Measurements from ENCODE around the gene ZFR2.

Gene ZFR2

GRCh38 chr19:3781603-3782002 is 87.2 kb downstream of the ZFR2 start:
- H3K18ac ChIP-seq (ENCODE audit: low read depth in 1 of 2, low read length in 2 of 2) = no peak overlapping the region
- peaks cover 19 to 24% of the 10 kb centered on the region in 2 experiments for H3K27me3 ChIP-seq (ENCODE audit: control insufficient read depth in 1 of 2, insufficient read depth in 1 of 2, low read length in 2 of 2)
- peaks cover 10% of the 10 kb centered on the region for H3K4me1 ChIP-seq (ENCODE audit: control insufficient read depth, insufficient read depth, low read depth, low read length)
- no peak overlapping the region for H3K4me2 ChIP-seq (ENCODE audit: low read length, poor library complexity, severe bottlenecking)
- H2AFZ ChIP-seq (ENCODE audit: low read depth, low read length) = no peak overlapping the region
- no peak overlapping the region for H4K91ac ChIP-seq (ENCODE audit: low read length)
- no peak overlapping the region for H2BK5ac ChIP-seq (ENCODE audit: low read depth, low read length, poor library complexity, severe bottlenecking)
- no peak overlapping the region for H2BK120ac ChIP-seq (ENCODE audit: low read depth, low read length)
- no peak overlapping the region for H3K4ac ChIP-seq (ENCODE audit: low read depth in 1 of 2, low read length in 2 of 2)
- no peak for DNase-seq
- H3K23ac ChIP-seq (ENCODE audit: low read length in 2 of 2) = no peak overlapping the region
- WGBS = 86% methylated on average over 2 of the region's 2 CpGs
- H2AK5ac ChIP-seq (ENCODE audit: low read length, severe bottlenecking) = no peak overlapping the region
- H2BK12ac ChIP-seq (ENCODE audit: low read length in 2 of 2) = no peak overlapping the region
- no peaks in the 10 kb centered on the region for H3K79me1 ChIP-seq (replicated peaks; ENCODE audit: low read length, poor library complexity, severe bottlenecking)
- no peak overlapping the region for H3K27ac ChIP-seq (ENCODE audit: low read length, poor library complexity, severe bottlenecking)
- no peaks in the 10 kb centered on the region for H3K36me3 ChIP-seq (ENCODE audit: control insufficient read depth in 1 of 2, insufficient read depth in 2 of 2, low read depth in 1 of 2, low read length in 2 of 2)
- H3K4me3 ChIP-seq (ENCODE audit: insufficient read depth in 1 of 2, low read depth in 1 of 2, low read length in 2 of 2) = no peak overlapping the region
- H2BK15ac ChIP-seq (ENCODE audit: low read depth, poor library complexity, severe bottlenecking) = no peak overlapping the region
- H3K9me3 ChIP-seq (ENCODE audit: control insufficient read depth, low read length) = peaks cover 20% of the 10 kb centered on the region
- H3K9ac ChIP-seq (ENCODE audit: low read length) = no peak overlapping the region
- no peak overlapping the region for H4K8ac ChIP-seq (ENCODE audit: low read length)
- H3K14ac ChIP-seq (ENCODE audit: low read length in 2 of 2) = no peak overlapping the region

GRCh38 chr19:3780786-3781304 is 88.0 kb downstream of the ZFR2 start:
- no peak for DNase-seq
- no peak overlapping the region for H4K91ac ChIP-seq (ENCODE audit: low read length)
- H3K27ac ChIP-seq (ENCODE audit: low read length, poor library complexity, severe bottlenecking) = no peak overlapping the region
- no peak overlapping the region for H3K9ac ChIP-seq (ENCODE audit: low read length)
- no peak overlapping the region for H2AK5ac ChIP-seq (ENCODE audit: low read length, severe bottlenecking)
- no peak overlapping the region for H2BK120ac ChIP-seq (ENCODE audit: low read depth, low read length)
- H2AFZ ChIP-seq (ENCODE audit: low read depth, low read length) = no peak overlapping the region
- no peaks in the 10 kb centered on the region for H3K36me3 ChIP-seq (ENCODE audit: control insufficient read depth in 1 of 2, insufficient read depth in 2 of 2, low read depth in 1 of 2, low read length in 2 of 2)
- H3K23ac ChIP-seq (ENCODE audit: low read length in 2 of 2) = no peak overlapping the region
- H4K8ac ChIP-seq (ENCODE audit: low read length) = no peak overlapping the region
- H3K79me1 ChIP-seq (replicated peaks; ENCODE audit: low read length, poor library complexity, severe bottlenecking) = no peaks in the 10 kb centered on the region
- no peak overlapping the region for H3K4ac ChIP-seq (ENCODE audit: low read depth in 1 of 2, low read length in 2 of 2)
- H3K27me3 ChIP-seq (ENCODE audit: control insufficient read depth in 1 of 2, insufficient read depth in 1 of 2, low read length in 2 of 2) = peaks cover 16 to 22% of the 10 kb centered on the region in 2 experiments
- no peak overlapping the region for H3K4me3 ChIP-seq (ENCODE audit: insufficient read depth in 1 of 2, low read depth in 1 of 2, low read length in 2 of 2)
- H3K4me2 ChIP-seq (ENCODE audit: low read length, poor library complexity, severe bottlenecking) = no peak overlapping the region
- H3K14ac ChIP-seq (ENCODE audit: low read length in 2 of 2) = no peak overlapping the region
- no peak overlapping the region for H2BK15ac ChIP-seq (ENCODE audit: low read depth, poor library complexity, severe bottlenecking)
- peaks cover 7% of the 10 kb centered on the region for H3K4me1 ChIP-seq (ENCODE audit: control insufficient read depth, insufficient read depth, low read depth, low read length)
- no peak overlapping the region for H3K18ac ChIP-seq (ENCODE audit: low read depth in 1 of 2, low read length in 2 of 2)
- peaks cover 20% of the 10 kb centered on the region for H3K9me3 ChIP-seq (ENCODE audit: control insufficient read depth, low read length)
- no peak overlapping the region for H2BK5ac ChIP-seq (ENCODE audit: low read depth, low read length, poor library complexity, severe bottlenecking)
- 93% methylated on average over 9 of the region's 9 CpGs for WGBS
- H2BK12ac ChIP-seq (ENCODE audit: low read length in 2 of 2) = no peak overlapping the region

GRCh38 chr19:3778899-3779723 is 89.7 kb downstream of the ZFR2 start:
- Histone ChIP-seq H3K9me3 (ENCODE audit: control insufficient read depth, low read length) (peaks cover 20% of the 10 kb centered on the region), H3K18ac (ENCODE audit: low read depth in 1 of 2, low read length in 2 of 2) (no peak overlapping the region), H4K91ac (ENCODE audit: low read length) (no peak overlapping the region), H3K14ac (ENCODE audit: low read length in 2 of 2) (no peak overlapping the region), H3K27me3 (ENCODE audit: control insufficient read depth in 1 of 2, insufficient read depth in 1 of 2, low read length in 2 of 2) (peaks cover 3 to 13% of the 10 kb centered on the region in 2 experiments), H2AFZ (ENCODE audit: low read depth, low read length) (no peak overlapping the region), H2BK5ac (ENCODE audit: low read depth, low read length, poor library complexity, severe bottlenecking) (no peak overlapping the region), H3K4me2 (ENCODE audit: low read length, poor library complexity, severe bottlenecking) (no peak overlapping the region), H3K23ac (ENCODE audit: low read length in 2 of 2) (no peak overlapping the region), H3K4ac (ENCODE audit: low read depth in 1 of 2, low read length in 2 of 2) (no peak overlapping the region), H3K36me3 (ENCODE audit: control insufficient read depth in 1 of 2, insufficient read depth in 2 of 2, low read depth in 1 of 2, low read length in 2 of 2) (no peaks in the 10 kb centered on the region), H3K4me3 (ENCODE audit: insufficient read depth in 1 of 2, low read depth in 1 of 2, low read length in 2 of 2) (no peak overlapping the region), H2AK5ac (ENCODE audit: low read length, severe bottlenecking) (no peak overlapping the region), H3K9ac (ENCODE audit: low read length) (no peak overlapping the region), H3K79me1 (replicated peaks; ENCODE audit: low read length, poor library complexity, severe bottlenecking) (no peaks in the 10 kb centered on the region), H2BK12ac (ENCODE audit: low read length in 2 of 2) (no peak overlapping the region), H2BK15ac (ENCODE audit: low read depth, poor library complexity, severe bottlenecking) (no peak overlapping the region), H3K27ac (ENCODE audit: low read length, poor library complexity, severe bottlenecking) (no peak overlapping the region), H4K8ac (ENCODE audit: low read length) (no peak overlapping the region), H2BK120ac (ENCODE audit: low read depth, low read length) (no peak overlapping the region), H3K4me1 (ENCODE audit: control insufficient read depth, insufficient read depth, low read depth, low read length) (no peaks in the 10 kb centered on the region)
- no peak for DNase-seq
- WGBS = 81% methylated on average over 38 of the region's 44 CpGs

GRCh38 chr19:3778104-3778867 is 90.6 kb downstream of the ZFR2 start:
- Histone ChIP-seq H2BK5ac (ENCODE audit: low read depth, low read length, poor library complexity, severe bottlenecking) (no peak overlapping the region), H3K4me3 (ENCODE audit: insufficient read depth in 1 of 2, low read depth in 1 of 2, low read length in 2 of 2) (no peak overlapping the region), H3K36me3 (ENCODE audit: control insufficient read depth in 1 of 2, insufficient read depth in 2 of 2, low read depth in 1 of 2, low read length in 2 of 2) (no peaks in the 10 kb centered on the region), H3K79me1 (replicated peaks; ENCODE audit: low read length, poor library complexity, severe bottlenecking) (no peaks in the 10 kb centered on the region), H3K4me2 (ENCODE audit: low read length, poor library complexity, severe bottlenecking) (no peak overlapping the region), H3K23ac (ENCODE audit: low read length in 2 of 2) (no peak overlapping the region), H3K9me3 (ENCODE audit: control insufficient read depth, low read length) (peaks cover 20% of the 10 kb centered on the region), H3K9ac (ENCODE audit: low read length) (no peak overlapping the region), H4K8ac (ENCODE audit: low read length) (no peak overlapping the region), H2BK15ac (ENCODE audit: low read depth, poor library complexity, severe bottlenecking) (no peak overlapping the region), H3K27ac (ENCODE audit: low read length, poor library complexity, severe bottlenecking) (no peak overlapping the region), H3K4me1 (ENCODE audit: control insufficient read depth, insufficient read depth, low read depth, low read length) (no peaks in the 10 kb centered on the region), H2BK120ac (ENCODE audit: low read depth, low read length) (no peak overlapping the region), H3K27me3 (ENCODE audit: control insufficient read depth in 1 of 2, insufficient read depth in 1 of 2, low read length in 2 of 2) (peaks cover 0 to 9% of the 10 kb centered on the region in 2 experiments), H3K18ac (ENCODE audit: low read depth in 1 of 2, low read length in 2 of 2) (no peak overlapping the region), H3K14ac (ENCODE audit: low read length in 2 of 2) (no peak overlapping the region), H4K91ac (ENCODE audit: low read length) (no peak overlapping the region), H2AK5ac (ENCODE audit: low read length, severe bottlenecking) (no peak overlapping the region), H2BK12ac (ENCODE audit: low read length in 2 of 2) (no peak overlapping the region), H3K4ac (ENCODE audit: low read depth in 1 of 2, low read length in 2 of 2) (no peak overlapping the region), H2AFZ (ENCODE audit: low read depth, low read length) (no peak overlapping the region)
- DNase-seq = no peak
- WGBS = 92% methylated on average over 37 of the region's 37 CpGs

All from mesenchymal stem cell (in vitro differentiated cells and primary cell).